BJ (cell line): ENCODE data around the gene ZBTB20. TPM values are rescaled to one million over a fixed set of nuclear protein-coding genes. Genes with fewer than 3 reads are reported as not detected.

Experiments used
- CTCF ChIA-PET: fragments of 350-600 bp; formaldehyde crosslinking; extraction: SDS; loops from one replicate; lab custom pipeline; 2021; ENCODE audit warnings: antibody characterized with exemption, inconsistent platforms; lab: Yijun Ruan, JAX
- POLR2A ChIA-PET: fragments of 300-600 bp; sonication (Branson Sonifier 250); formaldehyde crosslinking; extraction: SDS; loops from one replicate; lab custom pipeline; 2021; ENCODE audit warnings: antibody characterized with exemption; lab: Charles Lee
- DNase-seq: peaks from one replicate; pipeline ENCODE4 v3.0.0-alpha.2; 2011; ENCODE audit warnings: low read depth
- H3K27me3 ChIP-seq: 2 replicates; pipeline ENCODE4 v1.6.0; 2011; ENCODE audit warnings: low read length; ENCODE audit not compliant: control insufficient read depth, insufficient read depth
- H3K36me3 ChIP-seq: 2 replicates; pipeline ENCODE4 v1.5.1; 2011; ENCODE audit warnings: low read length; ENCODE audit not compliant: control insufficient read depth, insufficient read depth
- H3K4me3 ChIP-seq: 2 replicates; pipeline ENCODE4 v1.5.1; 2011; ENCODE audit warnings: low read depth, mild to moderate bottlenecking, control low read depth, low read length
- polyA plus RNA-seq: library from polyadenylated mRNA; depleted of rRNA; stranded (reverse); fragments of >200 nt; gene quantifications from 2 replicates; pipeline ENCODE4 v1.2.3, GENCODE V29; 2011
- TF ChIP-seq, protein P1 (sequence below): IDR thresholded peaks from 2 replicates; pipeline ENCODE4 v1.5.1; 2011; ENCODE audit warnings: low read depth, mild to moderate bottlenecking, control low read depth, inconsistent platforms, low read length, moderate library complexity; ENCODE audit not compliant: insufficient read depth

The ZBTB20 gene
- polyA plus RNA-seq, 1 experiment = 6.0 TPM

DNA sequence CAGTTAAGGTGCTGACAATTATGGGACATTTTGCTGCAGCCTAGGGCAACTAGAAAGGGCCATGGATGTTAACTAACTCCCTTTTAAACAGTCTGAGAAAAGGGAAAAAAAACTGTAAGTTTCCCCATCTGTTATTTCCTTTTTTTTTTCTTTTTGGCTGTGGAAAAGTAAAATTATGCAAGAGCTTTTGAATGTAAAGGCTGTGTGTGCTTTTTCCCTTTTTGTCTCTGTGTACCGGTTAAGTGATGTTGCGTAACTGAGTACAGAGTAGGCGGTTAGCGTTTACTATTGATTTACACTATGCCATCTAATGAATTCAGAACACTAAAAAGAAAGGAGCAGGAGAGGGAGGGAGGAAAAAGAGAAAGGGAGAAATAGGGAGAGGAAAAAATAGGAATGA lies 449.7 kb downstream of the ZBTB20 start:
- TF ChIP-seq, protein P1, sequence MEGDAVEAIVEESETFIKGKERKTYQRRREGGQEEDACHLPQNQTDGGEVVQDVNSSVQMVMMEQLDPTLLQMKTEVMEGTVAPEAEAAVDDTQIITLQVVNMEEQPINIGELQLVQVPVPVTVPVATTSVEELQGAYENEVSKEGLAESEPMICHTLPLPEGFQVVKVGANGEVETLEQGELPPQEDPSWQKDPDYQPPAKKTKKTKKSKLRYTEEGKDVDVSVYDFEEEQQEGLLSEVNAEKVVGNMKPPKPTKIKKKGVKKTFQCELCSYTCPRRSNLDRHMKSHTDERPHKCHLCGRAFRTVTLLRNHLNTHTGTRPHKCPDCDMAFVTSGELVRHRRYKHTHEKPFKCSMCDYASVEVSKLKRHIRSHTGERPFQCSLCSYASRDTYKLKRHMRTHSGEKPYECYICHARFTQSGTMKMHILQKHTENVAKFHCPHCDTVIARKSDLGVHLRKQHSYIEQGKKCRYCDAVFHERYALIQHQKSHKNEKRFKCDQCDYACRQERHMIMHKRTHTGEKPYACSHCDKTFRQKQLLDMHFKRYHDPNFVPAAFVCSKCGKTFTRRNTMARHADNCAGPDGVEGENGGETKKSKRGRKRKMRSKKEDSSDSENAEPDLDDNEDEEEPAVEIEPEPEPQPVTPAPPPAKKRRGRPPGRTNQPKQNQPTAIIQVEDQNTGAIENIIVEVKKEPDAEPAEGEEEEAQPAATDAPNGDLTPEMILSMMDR = no peak
- DNase-seq = no peak
- Histone ChIP-seq H3K36me3 (no peaks in the 10 kb centered on the region), H3K4me3 (no peak overlapping the region), H3K27me3 (no peaks in the 10 kb centered on the region)
- CTCF ChIA-PET = interaction anchor here (1.0 kb wide), 1 partner anchor 79 kb away, joined by 3 read pairs; no protein-coding TSS in a partner anchor
- POLR2A ChIA-PET = interaction anchor here (0.6 kb wide), 5 partner anchors 37 to 184 kb away, joined by 3 to 12 read pairs (median 6); no protein-coding TSS in a partner anchor

DNA sequence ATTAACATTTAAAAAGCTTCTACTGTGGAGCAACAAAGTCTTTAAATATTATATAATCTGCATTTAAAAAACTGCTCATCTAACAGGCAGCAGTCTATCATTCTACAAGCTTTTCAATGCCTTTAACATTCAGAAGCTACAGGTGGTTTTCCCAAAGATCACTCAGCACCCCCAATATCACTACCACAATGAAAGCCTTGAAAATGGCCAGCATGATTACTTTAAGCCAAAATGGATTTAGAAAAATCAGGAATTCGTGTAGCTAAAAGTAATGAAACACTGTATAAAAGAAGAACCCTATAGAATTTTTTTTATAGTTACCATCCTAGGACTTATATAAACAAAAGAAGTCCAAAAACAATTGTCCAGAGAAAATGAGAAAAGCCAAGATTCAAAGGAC lies 452.8 kb downstream of the ZBTB20 start:
- ChIA-PET CTCF (interaction anchor here (1.6 kb wide), 1 partner anchor 10 kb away, joined by 3 read pairs; no protein-coding TSS in a partner anchor), POLR2A (no interaction called here)
- DNase-seq = no peak

DNA sequence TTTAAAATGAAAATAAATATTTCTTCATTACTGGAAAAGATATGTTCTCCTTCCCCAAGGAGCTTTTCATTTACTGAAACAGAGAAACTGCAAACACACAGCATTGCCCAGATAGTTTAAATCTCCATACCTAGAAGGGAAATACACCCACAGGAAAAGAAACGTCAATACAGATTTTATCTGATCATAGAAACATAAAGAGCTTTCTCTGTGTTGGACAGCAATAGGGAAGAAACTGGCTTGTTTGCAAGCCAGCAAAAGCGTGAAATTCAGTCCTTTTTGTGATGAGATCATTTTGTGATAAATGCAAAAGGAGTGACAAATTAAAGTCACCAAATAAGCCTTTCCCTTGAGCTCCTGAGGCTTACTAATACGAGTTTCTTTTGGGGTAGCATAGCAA lies 455.2 kb downstream of the ZBTB20 start:
- Histone ChIP-seq H3K27me3 (no peaks in the 10 kb centered on the region), H3K36me3 (no peaks in the 10 kb centered on the region), H3K4me3 (no peak overlapping the region)
- TF ChIP-seq, protein P1 = no peak
- POLR2A ChIA-PET = no interaction called here
- DNase-seq = no peak
- CTCF ChIA-PET = no interaction called here

More for the DNA sequence above, 452.8 kb downstream of the ZBTB20 start:
- Histone ChIP-seq H3K4me3 (no peak overlapping the region), H3K27me3 (no peaks in the 10 kb centered on the region), H3K36me3 (no peaks in the 10 kb centered on the region)
- TF ChIP-seq, protein P1 = no peak

DNA sequence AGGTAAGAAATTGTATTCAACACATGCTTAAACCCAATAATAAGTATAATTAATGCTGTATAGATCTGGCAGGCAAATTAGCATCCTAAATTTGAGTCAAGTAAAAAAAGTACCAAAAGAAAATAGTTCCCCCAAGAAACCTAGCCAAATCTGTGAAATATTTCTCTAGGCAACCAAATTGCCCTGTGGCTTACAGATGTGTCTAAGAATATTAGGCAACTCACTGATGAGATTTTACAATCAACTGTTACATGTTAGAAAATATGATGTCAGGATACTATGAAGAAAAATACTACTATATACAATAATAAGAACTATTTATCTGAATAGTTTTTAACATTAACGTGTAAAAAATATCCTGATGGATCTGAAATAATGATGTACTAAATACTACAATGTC lies 456.2 kb downstream of the ZBTB20 start:
- CTCF ChIA-PET = no interaction called here
- DNase-seq = no peak
- TF ChIP-seq, protein P1 = no peak
- Histone ChIP-seq H3K4me3 (no peak overlapping the region), H3K36me3 (no peaks in the 10 kb centered on the region), H3K27me3 (no peaks in the 10 kb centered on the region)
- POLR2A ChIA-PET = no interaction called here

DNA sequence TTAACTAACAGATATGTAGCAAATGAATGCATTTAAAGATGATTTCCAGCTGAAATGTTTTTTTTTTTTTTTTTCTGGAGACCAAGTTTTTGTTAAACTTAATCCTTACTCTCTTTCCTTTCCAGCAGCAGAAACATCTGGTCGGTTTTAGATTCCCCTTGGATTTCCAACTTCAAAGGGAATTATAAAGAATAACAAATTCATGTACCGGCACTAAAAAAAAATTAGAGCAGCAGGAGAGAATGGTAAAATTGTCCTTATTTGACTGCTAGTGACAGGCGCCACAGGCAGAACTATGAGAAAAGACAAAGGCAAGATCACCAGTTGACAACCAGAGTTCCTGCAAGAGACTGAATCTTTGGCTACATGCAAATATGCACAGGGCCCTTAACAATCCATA lies 459.9 kb downstream of the ZBTB20 start:
- Histone ChIP-seq H3K4me3 (no peak overlapping the region), H3K27me3 (no peaks in the 10 kb centered on the region), H3K36me3 (no peaks in the 10 kb centered on the region)
- POLR2A ChIA-PET = no interaction called here
- CTCF ChIA-PET = interaction anchor here (0.7 kb wide), 1 partner anchor 877 kb away, joined by 3 read pairs; no protein-coding TSS in a partner anchor
- TF ChIP-seq, protein P1 = no peak
- DNase-seq = no peak
